Measurements from ENCODE around the gene SMNDC1.
"Not testable (repeated sequence)": the region's sequence is repeated elsewhere in the genome, so short reads cannot be mapped to it uniquely, and the experiment has no call there.

SMNDC1 gene

DNA sequence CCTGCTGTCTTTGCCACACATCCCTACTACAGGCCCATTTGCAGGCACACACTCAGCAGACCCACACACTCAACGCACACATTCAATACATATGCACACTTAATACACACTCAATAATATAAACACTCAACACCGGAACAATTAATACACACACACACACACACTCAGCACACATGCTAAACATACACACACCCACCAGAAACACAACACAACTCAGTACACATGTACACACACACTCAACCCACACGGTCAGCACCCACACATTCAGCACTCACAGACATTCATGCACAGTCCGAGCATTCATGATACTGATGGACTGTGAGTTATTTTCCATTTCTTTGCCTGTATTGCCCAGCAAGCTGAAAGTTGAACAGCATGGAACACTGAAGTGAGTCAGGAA, 35.4 kb upstream of the SMNDC1 start:
- DNase-seq (ENCODE audit: low spot score) = no peak
- in situ Hi-C loops (cut with MboI; ENCODE audit: low sequenced_read_pairs, unreplicated experiment) = no loop called here
- TF ChIP-seq, protein P1, sequence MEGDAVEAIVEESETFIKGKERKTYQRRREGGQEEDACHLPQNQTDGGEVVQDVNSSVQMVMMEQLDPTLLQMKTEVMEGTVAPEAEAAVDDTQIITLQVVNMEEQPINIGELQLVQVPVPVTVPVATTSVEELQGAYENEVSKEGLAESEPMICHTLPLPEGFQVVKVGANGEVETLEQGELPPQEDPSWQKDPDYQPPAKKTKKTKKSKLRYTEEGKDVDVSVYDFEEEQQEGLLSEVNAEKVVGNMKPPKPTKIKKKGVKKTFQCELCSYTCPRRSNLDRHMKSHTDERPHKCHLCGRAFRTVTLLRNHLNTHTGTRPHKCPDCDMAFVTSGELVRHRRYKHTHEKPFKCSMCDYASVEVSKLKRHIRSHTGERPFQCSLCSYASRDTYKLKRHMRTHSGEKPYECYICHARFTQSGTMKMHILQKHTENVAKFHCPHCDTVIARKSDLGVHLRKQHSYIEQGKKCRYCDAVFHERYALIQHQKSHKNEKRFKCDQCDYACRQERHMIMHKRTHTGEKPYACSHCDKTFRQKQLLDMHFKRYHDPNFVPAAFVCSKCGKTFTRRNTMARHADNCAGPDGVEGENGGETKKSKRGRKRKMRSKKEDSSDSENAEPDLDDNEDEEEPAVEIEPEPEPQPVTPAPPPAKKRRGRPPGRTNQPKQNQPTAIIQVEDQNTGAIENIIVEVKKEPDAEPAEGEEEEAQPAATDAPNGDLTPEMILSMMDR (IDR thresholded peaks at IDR 0.05; ENCODE audit: borderline replicate concordance, control extremely low read depth, extremely low read depth, insufficient read depth, missing control alignments) = no peak

DNA sequence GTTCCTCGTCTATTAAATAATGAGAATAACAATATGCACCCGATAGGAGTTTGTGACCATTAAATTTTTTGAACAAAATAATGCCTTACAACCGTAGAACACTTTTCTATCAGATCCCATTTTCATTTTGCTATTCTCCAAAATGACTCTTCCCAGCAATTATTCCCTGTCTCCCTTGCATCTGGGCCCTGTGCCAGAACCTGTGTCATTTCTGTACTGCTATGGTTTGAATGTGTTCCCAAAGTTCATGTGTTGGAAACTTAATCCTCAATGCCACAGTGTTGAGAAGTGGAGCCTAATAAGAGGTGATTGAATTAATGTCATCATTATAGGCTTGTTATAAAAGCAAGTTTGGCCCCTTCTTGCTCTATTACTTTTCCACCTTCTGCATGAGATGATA, 33.2 kb upstream of the SMNDC1 start:
- DNase-seq (ENCODE audit: low spot score) = no peak
- TF ChIP-seq, protein P1 (IDR thresholded peaks at IDR 0.05; ENCODE audit: borderline replicate concordance, control extremely low read depth, extremely low read depth, insufficient read depth, missing control alignments) = no peak
- in situ Hi-C loops (cut with MboI; ENCODE audit: low sequenced_read_pairs, unreplicated experiment) = no loop called here

DNA sequence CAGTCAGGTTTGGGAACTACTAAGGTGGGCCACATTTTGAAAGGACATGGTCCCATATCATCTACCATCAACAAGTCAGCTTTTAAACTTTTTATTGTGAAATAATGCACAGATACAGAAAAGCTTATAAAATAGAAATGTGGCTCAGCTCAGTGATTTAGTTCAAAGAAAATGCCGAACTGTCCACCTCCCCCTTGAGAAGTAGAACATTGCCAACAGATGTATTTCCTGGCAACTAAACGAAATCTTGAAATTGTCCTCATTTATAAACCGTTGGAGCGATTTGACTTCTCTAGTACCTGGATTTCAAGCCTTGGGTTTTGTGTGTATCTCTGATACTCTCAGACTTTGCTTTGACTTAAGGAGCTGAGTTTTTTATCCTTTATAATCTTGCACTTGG, 32.7 kb upstream of the SMNDC1 start:
- TF ChIP-seq, protein P1 (IDR thresholded peaks at IDR 0.05; ENCODE audit: borderline replicate concordance, control extremely low read depth, extremely low read depth, insufficient read depth, missing control alignments) = no peak
- in situ Hi-C loops (cut with MboI; ENCODE audit: low sequenced_read_pairs, unreplicated experiment) = no loop called here

DNA sequence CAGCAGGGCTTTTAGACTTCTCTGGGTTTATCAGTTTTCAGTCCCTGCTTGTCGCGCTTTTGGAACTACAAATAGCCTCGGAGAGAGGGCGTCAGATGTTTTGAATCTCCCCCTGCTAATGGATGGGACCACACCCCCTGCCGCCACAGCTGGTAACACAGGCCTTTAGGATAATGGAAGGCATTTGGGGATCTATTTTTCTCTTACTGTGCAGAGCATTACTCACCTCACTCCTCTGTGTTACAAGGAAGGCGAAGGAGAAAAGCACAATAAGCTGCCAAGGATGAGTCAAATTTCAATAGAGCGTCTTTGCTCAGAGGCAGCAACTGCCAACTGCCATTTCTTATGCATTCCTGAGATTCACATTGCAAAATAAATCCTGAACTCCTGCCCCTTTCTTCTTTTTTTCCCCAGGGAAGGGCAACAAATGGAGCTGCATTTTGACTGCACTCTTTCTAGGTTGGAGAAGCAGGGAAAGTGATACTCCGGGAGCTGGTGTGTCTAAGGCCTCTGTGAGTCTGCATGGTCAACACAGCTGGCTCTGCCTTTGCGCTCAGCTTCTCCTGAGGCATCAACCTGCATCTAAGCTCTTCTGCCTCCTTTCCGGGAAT, 31.5 kb upstream of the SMNDC1 start:
- TF ChIP-seq, protein P1 (IDR thresholded peaks at IDR 0.05; ENCODE audit: borderline replicate concordance, control extremely low read depth, extremely low read depth, insufficient read depth, missing control alignments) = no peak
- in situ Hi-C loops (cut with MboI; ENCODE audit: low sequenced_read_pairs, unreplicated experiment) = no loop called here
- DNase-seq (ENCODE audit: low spot score) = no peak

More for the DNA sequence above, 32.7 kb upstream of the SMNDC1 start:
- no peak for DNase-seq (ENCODE audit: low spot score)

DNA sequence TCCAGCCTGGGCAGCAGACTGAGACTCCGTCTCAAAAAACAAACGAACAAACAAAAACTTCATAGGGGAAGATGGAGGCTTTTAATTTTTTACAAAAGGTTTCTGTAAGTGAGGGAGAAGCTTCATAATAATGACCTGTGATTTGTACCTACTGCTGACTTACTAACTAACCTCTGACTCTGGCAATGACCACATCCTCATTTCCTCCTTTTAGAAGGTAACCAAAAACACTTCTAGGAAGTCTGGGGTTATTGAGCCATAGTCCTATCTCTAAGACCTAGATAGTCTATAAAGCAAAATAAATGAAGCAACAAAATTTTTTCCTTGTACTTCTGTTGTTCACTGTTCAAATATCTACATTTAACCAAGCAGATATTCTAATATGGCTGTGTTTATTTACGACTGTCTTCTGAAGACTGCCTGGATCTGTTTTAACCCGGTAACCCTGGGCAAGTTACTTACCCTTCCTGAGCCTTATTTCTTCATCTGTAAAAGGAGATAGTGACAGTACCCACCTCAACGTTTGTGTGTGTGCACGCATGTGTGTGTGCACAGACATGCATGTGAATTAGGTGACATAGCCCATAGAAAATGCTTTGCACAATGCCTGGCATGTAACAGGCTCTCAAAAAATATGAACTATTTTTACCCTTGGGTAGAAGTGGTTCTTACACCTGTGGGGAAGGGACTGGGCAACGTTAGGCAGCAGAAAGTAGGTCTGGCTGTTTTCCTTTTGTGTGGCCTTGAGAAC, 30.8 kb upstream of the SMNDC1 start:
- in situ Hi-C loops (cut with MboI; ENCODE audit: low sequenced_read_pairs, unreplicated experiment) = no loop called here
- no peak for DNase-seq (ENCODE audit: low spot score)
- TF ChIP-seq, protein P1 (IDR thresholded peaks at IDR 0.05; ENCODE audit: borderline replicate concordance, control extremely low read depth, extremely low read depth, insufficient read depth, missing control alignments) = no peak

DNA sequence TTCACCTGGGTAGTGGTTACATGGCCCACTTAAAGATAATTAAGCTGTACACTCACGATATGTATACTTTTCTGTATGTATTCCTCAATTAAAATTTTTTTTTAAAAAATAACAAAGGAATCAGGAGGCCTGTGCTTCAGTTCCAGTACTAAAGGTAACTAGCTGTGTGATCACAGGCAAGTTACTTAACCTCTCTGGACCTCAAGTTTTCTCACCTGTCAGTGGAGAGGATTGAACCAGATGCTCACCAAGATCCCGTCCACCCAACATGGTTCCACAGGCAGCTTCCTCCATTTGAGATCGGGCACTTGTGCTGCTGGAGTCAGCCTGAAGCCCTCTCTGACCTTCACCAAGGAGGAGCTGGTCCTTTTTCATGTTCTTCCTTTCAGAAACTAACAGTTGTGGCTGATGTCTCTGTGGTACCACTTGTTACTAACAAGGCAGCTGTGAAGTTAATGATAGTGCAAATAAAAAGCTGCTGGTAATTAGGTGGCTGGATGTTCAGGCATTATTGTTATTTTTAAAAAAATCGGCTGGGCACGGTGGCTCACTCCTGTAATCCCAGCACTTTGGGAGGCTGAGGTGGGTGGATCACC, 29.4 kb upstream of the SMNDC1 start:
- TF ChIP-seq, protein P1 (IDR thresholded peaks at IDR 0.05; ENCODE audit: borderline replicate concordance, control extremely low read depth, extremely low read depth, insufficient read depth, missing control alignments) = no peak
- in situ Hi-C loops (cut with MboI; ENCODE audit: low sequenced_read_pairs, unreplicated experiment) = no loop called here
- DNase-seq (ENCODE audit: low spot score) = no peak

DNA sequence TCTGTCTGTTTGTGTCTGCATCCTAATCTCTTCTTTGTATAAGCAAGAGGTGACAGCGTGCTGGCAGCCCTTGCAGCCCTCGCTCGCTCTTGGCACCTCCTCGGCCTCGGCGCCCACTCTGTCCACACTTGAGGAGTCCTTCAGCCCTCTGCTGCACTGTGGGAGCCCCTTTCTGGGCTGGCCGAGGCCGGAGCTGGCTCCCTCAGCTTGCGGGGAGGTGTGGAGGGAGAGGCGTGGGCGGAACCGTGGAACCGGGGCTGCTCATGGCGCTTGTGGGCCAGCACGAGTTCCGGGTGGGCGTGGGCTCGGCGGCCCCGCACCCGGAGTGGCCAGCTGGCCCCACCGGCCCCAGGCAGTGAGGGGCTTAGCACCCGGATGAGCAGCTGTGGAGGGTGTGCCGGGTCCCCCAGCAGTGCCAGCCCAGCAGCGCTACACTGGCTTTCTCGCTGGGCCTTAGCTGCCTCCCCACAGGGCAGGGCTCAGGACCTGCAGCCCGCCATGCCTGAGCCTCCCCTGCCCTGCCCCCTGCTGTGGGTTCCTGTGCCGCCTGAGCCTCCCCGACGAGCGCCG, 26.6 kb upstream of the SMNDC1 start:
- DNase-seq (ENCODE audit: low spot score); in situ Hi-C loops (cut with MboI; ENCODE audit: low sequenced_read_pairs, unreplicated experiment): not testable (repeated sequence)

Data from GM13976 (cell line).